HEK293T (cell line): ENCODE data around the gene TSPAN9.
"Not testable (repeated sequence)": the region's sequence is repeated elsewhere in the genome, so short reads cannot be mapped to it uniquely, and the experiment has no call there.

ENCODE experiments used
- CTCF ChIA-PET: fragments of 350-600 bp; formaldehyde crosslinking; extraction: SDS; loops from one replicate; lab custom pipeline; 2021; ENCODE audit warnings: antibody characterized with exemption, inconsistent platforms; lab: Yijun Ruan, JAX
- POLR2A ChIA-PET: fragments of 350-600 bp; formaldehyde crosslinking; extraction: SDS; loops from one replicate; lab custom pipeline; 2020; ENCODE audit warnings: antibody characterized with exemption, inconsistent platforms; lab: Yijun Ruan, JAX
- DNase-seq: peaks from one replicate; pipeline ENCODE4 v3.0.0; 2012; ENCODE audit warnings: mixed read lengths; ENCODE audit errors: extremely low spot score
- ARNT ChIP-seq: fragments of 450-650 bp; IDR thresholded peaks from 2 replicates; pipeline ENCODE4 v1.6.1; 2017; ENCODE audit warnings: mild to moderate bottlenecking
- BHLHE40 ChIP-seq: fragments of 450-650 bp; IDR thresholded peaks from 2 replicates; pipeline ENCODE4 v1.6.1; 2016; ENCODE audit warnings: mild to moderate bottlenecking, moderate library complexity, borderline replicate concordance
- CTBP1 ChIP-seq: fragments of 450-650 bp; IDR thresholded peaks from 2 replicates; pipeline ENCODE4 v1.6.1; 2016; ENCODE audit warnings: borderline replicate concordance
- ELF4 ChIP-seq: fragments of 450-650 bp; IDR thresholded peaks from 2 replicates; pipeline ENCODE4 v1.6.1; 2017; ENCODE audit warnings: antibody characterized with exemption
- FOXA1 ChIP-seq: fragments of 450-650 bp; IDR thresholded peaks from 2 replicates; pipeline ENCODE4 v1.6.1; 2016; ENCODE audit warnings: mild to moderate bottlenecking
- FOXK2 ChIP-seq: fragments of 450-650 bp; IDR thresholded peaks from 2 replicates; pipeline ENCODE4 v1.6.1; 2016; ENCODE audit warnings: mild to moderate bottlenecking
- FOXM1 ChIP-seq: fragments of 450-650 bp; IDR thresholded peaks from 2 replicates; pipeline ENCODE4 v1.6.1; 2017; ENCODE audit warnings: mild to moderate bottlenecking, borderline replicate concordance
- HDGF ChIP-seq: fragments of 450-650 bp; IDR thresholded peaks from 2 replicates; pipeline ENCODE4 v1.6.1; 2017; ENCODE audit warnings: antibody characterized with exemption, borderline replicate concordance
- L3MBTL2 ChIP-seq: fragments of 450-650 bp; conservative IDR thresholded peaks from 2 replicates; pipeline ENCODE4 v1.6.1; 2016; ENCODE audit warnings: mild to moderate bottlenecking
- LEF1 ChIP-seq: fragments of 450-650 bp; IDR thresholded peaks from 2 replicates; pipeline ENCODE4 v1.6.1; 2017; ENCODE audit warnings: mild to moderate bottlenecking, borderline replicate concordance
- NFRKB ChIP-seq: fragments of 450-650 bp; IDR thresholded peaks from 2 replicates; pipeline ENCODE4 v1.6.1; 2016; ENCODE audit warnings: mild to moderate bottlenecking, moderate library complexity
- PKNOX1 ChIP-seq: fragments of 450-650 bp; IDR thresholded peaks from 2 replicates; pipeline ENCODE4 v1.6.1; 2016
- SP1 ChIP-seq: fragments of 450-650 bp; IDR thresholded peaks from 2 replicates; pipeline ENCODE4 v1.6.1; 2017
- SUZ12 ChIP-seq: fragments of 450-650 bp; IDR thresholded peaks from 2 replicates; pipeline ENCODE4 v1.6.1; 2016; ENCODE audit warnings: mild to moderate bottlenecking
- TARDBP ChIP-seq: fragments of 450-650 bp; IDR thresholded peaks from 2 replicates; pipeline ENCODE4 v1.6.1; 2016
- ZNF384 ChIP-seq: fragments of 450-650 bp; IDR thresholded peaks from 2 replicates; pipeline ENCODE4 v1.6.1; 2016

TSPAN9 gene

GRCh38 chr12:3065846-3066245 lies 11.3 kb upstream of the TSPAN9 start:
- TF ChIP-seq ZNF384: peak; percentile 67
- DNase-seq, POLR2A ChIA-PET: not testable (repeated sequence)
- CTCF ChIA-PET: interaction anchor here (1.6 kb wide), 1 partner anchor 8 kb away, joined by 5 read pairs; no protein-coding TSS in a partner anchor

DNA sequence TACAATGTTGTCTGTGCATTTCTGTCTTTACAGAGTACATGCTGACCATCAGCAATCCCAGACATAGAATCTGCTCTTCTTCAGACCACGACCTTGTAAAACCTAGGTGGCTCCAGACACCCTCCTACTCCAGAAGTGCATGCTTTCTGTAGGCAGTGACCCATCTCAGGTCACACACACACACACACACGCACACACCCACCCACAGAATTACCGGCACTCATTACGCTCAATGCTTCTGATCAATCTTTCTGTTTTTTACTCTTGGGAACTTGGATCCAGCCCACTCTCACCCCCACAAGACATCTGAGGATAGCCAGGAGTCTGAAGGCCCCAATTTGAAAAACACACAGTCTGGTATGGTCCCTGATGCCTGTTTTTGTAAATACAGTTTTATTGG lies 7.5 kb upstream of the TSPAN9 start:
- no peak for DNase-seq
- ChIA-PET POLR2A (no interaction called here), CTCF (interaction anchor here (0.6 to 1.0 kb wide), 2 partner anchors 10 to 206 kb away, joined by 5 to 6 read pairs; no protein-coding TSS in a partner anchor)
- TF ChIP-seq ZNF384 (no peak), BHLHE40 (no peak), FOXM1 (no peak), SP1 (no peak), CTBP1 (no peak), FOXA1 (no peak), ARNT (no peak), NFRKB (no peak), TARDBP (no peak)

DNA sequence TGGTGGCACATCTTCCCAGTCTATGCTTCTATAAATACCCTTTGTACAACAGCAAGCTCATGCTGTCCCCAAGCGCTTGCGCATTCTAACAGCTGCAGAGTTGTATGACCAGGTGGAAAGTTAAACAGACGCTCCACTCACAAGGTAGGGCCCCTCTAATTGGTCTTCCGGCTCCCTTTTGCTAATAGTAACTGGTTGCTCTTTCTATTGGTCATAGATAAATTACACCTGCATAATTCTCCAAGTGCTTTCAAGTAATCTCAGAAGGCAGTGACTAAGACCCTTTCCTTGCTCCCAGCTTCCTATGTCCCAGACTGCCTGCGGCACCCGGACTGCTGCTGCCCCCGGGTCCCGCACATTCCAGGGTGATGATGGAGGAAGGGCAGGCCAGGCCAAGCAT lies 6.1 kb upstream of the TSPAN9 start:
- TF ChIP-seq TARDBP (no peak), ELF4 (no peak), ARNT (no peak), FOXM1 (no peak), NFRKB (no peak), SUZ12 (no peak)
- ChIA-PET POLR2A (no interaction called here), CTCF (interaction anchor here (0.6 kb wide), 1 partner anchor 51 kb away, joined by 3 read pairs; no protein-coding TSS in a partner anchor)
- DNase-seq: no peak

DNA sequence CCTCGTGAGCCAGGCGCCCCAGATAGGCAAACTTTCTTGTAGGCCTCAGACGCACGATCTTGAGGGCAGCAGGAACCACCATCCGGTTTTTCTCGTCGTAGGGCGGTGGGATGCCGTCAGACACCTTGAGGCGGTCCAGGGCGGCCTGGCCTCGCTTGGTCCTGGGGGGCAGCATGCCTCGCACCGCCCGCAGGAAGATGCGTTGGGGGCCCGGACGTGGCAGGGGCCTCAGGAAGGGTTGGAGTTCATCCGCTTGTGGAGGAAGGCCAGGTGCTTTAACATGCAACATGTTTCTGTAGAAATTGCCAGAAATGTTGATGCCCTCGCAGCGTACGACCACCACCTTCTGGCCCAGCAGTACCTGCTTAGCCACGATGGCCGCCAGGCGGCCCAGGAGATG lies 5.5 kb upstream of the TSPAN9 start:
- POLR2A ChIA-PET: no interaction called here
- DNase-seq: no peak
- TF ChIP-seq PKNOX1 (no peak), ZNF384 (no peak), CTBP1 (no peak), FOXK2 (no peak), FOXA1 (no peak), ELF4 (no peak), SP1 (no peak), LEF1 (no peak), HDGF (no peak), ARNT (no peak), TARDBP (no peak), NFRKB (no peak), SUZ12 (no peak), L3MBTL2 (no peak)
- CTCF ChIA-PET: interaction anchor here (0.6 kb wide), 1 partner anchor 51 kb away, joined by 3 read pairs; no protein-coding TSS in a partner anchor

DNA sequence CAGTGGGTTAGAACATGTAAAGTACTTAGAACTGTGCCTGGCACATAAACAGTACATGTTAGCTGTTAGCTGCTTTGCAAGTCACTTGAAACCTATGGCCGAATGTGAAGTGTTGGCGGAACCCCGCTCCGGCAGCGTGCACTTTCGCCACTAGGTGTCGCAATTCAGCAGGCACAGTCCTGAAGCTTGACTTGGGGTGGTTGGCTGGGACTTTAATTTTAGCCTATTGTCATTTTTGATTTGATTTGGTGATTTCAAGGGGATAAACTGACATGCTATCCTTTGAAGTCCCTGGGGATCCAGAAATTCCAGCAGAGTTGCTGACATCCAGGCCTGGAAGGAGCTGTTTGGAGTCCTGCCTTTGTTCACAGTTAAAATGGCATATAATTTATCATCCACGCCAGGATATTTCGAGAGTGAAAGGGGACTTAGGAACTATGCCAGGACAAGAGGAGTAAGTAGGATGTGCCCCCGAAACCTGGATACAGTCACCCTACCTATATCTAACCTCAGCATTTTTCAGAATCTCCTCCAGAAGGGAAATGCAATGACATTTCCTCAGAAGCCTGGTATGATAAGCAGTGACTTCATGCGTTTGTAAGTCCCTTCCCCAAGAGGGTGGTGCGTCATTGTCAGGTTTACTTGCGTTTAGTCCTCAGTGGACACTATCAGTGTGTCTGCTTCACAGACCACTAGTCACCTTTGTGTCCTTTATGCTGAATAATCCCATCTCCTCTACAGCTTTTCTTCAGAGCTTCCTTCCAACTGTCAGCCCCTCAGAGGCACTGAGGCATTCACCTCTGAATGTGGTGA lies 3.5 kb upstream of the TSPAN9 start:
- POLR2A ChIA-PET: interaction anchor here (0.8 kb wide), 1 partner anchor 183 kb away, joined by 3 read pairs; no protein-coding TSS in a partner anchor
- TF ChIP-seq PKNOX1 (no peak), LEF1 (no peak), TARDBP (no peak), ARNT (no peak), BHLHE40 (no peak), SP1 (no peak), FOXK2 (no peak)

GRCh38 chr12:3075315-3075714 lies 1.9 kb upstream of the TSPAN9 start:
- ChIA-PET CTCF (interaction anchor here (0.9 to 2.3 kb wide), 3 partner anchors 59 to 200 kb away, joined by 3 to 5 read pairs (median 4); no protein-coding TSS in a partner anchor), POLR2A (interaction anchor here (1.1 to 1.8 kb wide), 3 partner anchors 16 to 200 kb away, joined by 3 to 9 read pairs (median 4); no protein-coding TSS in a partner anchor)
- no peak for TF ChIP-seq TARDBP
- no peak for TF ChIP-seq CTBP1
- TF ChIP-seq LEF1: no peak
- TF ChIP-seq FOXM1: no peak
- no peak for TF ChIP-seq NFRKB
- TF ChIP-seq ELF4: no peak
- no peak for TF ChIP-seq ZNF384
- no peak for TF ChIP-seq ARNT
- no peak for TF ChIP-seq PKNOX1
- TF ChIP-seq BHLHE40: no peak
- TF ChIP-seq SUZ12: no peak
- TF ChIP-seq FOXK2: no peak
- no peak for TF ChIP-seq HDGF
- DNase-seq: no peak

More for the DNA sequence above, 3.5 kb upstream of the TSPAN9 start:
- DNase-seq: peak; percentile 88
- CTCF ChIA-PET: interaction anchor here (0.6 to 2.3 kb wide), 26 partner anchors 8 to 1012 kb away, joined by 3 to 15 read pairs (median 4); no protein-coding TSS in a partner anchor
